IPS DF 6.9 (cell line): ENCODE data around the gene LRWD1.

Experiments
- DNase-seq: peaks from one replicate; pipeline ENCODE4 v3.0.0-alpha.2; 2013; ENCODE audit warnings: low read depth, low spot score
- H3K27ac ChIP-seq: one replicate; pipeline ENCODE4 v1.5.1; 2013; ENCODE audit warnings: low read length, control low read depth
- H3K27me3 ChIP-seq: 2 replicates; pipeline ENCODE4 v1.6.1; 2013; ENCODE audit warnings: mild to moderate bottlenecking, low read length; ENCODE audit not compliant: control insufficient read depth, insufficient read depth
- H3K36me3 ChIP-seq: 2 replicates; pipeline ENCODE4 v1.6.1; 2013; ENCODE audit warnings: low read length; ENCODE audit not compliant: control insufficient read depth, insufficient read depth
- H3K4me1 ChIP-seq: 2 replicates; pipeline ENCODE4 v1.6.1; 2013; ENCODE audit warnings: low read length; ENCODE audit not compliant: control insufficient read depth, insufficient read depth
- H3K4me3 ChIP-seq: 2 replicates; pipeline ENCODE4 v1.5.1; 2013; ENCODE audit warnings: mild to moderate bottlenecking, low read length
- H3K9me3 ChIP-seq: 2 replicates; pipeline ENCODE4 v1.6.1; 2013; ENCODE audit warnings: low read length, inconsistent platforms; ENCODE audit not compliant: control insufficient read depth, insufficient read depth
- WGBS: extraction: QIAGEN DNeasy Blood & Tissue Kit; methylation state at CpG from one replicate; pipeline ENCODE4 v1.1.7; 2013; ENCODE audit warnings: mixed read lengths, missing lambda C conversion rate; ENCODE audit not compliant: insufficient read length, insufficient coverage; 5-methylcytosine and 5-hydroxymethylcytosine counted together

The LRWD1 gene

DNA sequence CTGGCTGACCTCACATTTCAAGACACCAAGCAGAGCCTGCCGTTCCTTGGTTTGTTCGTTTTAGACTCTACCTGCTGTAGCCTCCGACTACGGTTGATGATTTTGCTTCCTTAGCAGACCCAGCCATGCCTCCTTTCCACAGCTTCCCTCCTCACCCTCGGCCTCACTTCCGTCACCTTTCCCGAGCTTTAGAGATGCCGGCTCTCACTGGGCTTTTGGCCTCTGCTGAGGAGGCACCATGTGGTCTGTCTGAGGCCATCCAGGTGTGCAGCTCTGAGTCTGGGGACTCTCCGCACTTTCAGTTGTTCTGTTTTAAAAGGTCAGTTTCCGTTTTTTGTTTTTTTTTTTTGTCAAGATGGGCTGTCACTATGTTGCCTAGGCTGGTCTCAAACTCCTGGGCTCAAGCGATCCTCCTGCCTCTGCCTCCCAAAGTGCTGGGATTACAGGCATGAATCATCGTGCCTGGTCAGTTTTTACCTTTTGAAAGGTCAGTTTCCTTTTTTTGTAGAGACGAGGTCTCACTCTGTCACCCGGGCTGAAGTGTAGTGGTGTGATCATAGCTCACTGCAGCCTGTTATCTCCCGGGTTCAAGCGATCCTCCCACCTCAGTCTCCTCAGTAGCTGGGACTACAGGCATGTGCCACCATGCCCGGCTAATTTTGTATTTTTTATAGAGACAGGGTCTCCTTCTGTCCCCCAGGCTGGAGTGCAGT lies 19.7 kb upstream of the LRWD1 start:
- peaks cover 6% of the 10 kb centered on the region; the same call in 1 of the 2 replicates for H3K36me3 ChIP-seq
- no CpG with 5 or more reads among the region's 17 CpGs for WGBS
- no peaks in the 10 kb centered on the region for H3K4me1 ChIP-seq
- no peak overlapping the region for H3K27ac ChIP-seq
- no peaks in the 10 kb centered on the region for H3K9me3 ChIP-seq
- DNase-seq: no peak
- no peaks in the 10 kb centered on the region for H3K27me3 ChIP-seq
- no peak overlapping the region for H3K4me3 ChIP-seq

DNA sequence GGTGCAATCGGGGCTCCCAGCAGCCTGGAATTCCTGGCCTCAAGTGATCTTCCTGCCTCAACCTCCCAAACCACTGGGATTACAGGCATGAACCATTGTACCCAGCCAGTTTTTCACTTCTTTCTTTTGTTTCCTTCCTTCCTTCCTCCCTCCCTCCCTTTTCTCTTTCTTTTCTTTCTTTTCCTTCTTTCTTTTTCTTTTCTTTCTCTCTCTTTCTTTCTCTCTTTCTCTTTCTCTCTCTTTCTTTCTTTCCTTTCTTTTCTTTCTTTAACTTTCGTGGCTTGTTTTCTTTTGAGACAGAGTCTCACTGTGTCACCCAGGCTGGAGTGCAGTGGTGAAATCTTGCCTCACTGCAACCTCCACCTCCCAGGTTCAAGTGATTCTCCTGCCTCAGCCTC lies 19.1 kb upstream of the LRWD1 start:
- no peak overlapping the region for H3K4me3 ChIP-seq
- no peaks in the 10 kb centered on the region for H3K4me1 ChIP-seq
- no peaks in the 10 kb centered on the region for H3K9me3 ChIP-seq
- WGBS: no CpG with 5 or more reads among the region's 2 CpGs
- DNase-seq: no peak
- H3K27ac ChIP-seq: no peak overlapping the region
- H3K27me3 ChIP-seq: no peaks in the 10 kb centered on the region
- peaks cover 6% of the 10 kb centered on the region; the same call in 1 of the 2 replicates for H3K36me3 ChIP-seq

DNA sequence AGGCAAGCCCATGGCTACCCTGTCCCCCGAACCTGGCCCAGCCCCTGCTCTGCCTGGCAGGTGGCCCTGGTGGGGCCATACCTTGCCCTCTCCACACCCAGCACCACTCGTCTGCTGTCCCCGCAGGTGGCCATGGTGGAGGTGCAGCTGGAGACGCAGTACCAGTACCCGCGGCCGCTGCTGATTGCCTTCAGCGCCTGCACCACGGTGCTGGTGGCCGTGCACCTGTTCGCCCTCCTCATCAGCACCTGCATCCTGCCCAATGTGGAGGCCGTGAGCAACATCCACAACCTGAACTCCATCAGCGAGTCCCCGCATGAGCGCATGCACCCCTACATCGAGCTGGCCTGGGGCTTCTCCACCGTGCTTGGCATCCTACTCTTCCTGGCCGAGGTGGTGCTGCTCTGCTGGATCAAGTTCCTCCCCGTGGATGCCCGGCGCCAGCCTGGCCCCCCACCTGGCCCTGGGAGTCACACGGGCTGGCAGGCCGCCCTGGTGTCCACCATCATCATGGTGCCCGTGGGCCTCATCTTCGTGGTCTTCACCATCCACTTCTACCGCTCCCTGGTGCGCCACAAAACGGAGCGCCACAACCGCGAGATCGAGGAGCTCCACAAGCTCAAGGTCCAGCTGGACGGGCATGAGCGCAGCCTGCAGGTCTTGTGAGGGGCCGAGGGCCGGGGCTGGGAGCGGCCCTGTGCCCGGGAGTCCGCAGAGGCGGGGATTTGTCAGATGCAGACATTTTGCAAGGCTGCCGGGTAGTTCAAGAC lies 18.2 kb upstream of the LRWD1 start:
- Histone ChIP-seq H3K36me3 (peaks cover 6% of the 10 kb centered on the region; the same call in 1 of the 2 replicates), H3K4me3 (no peak overlapping the region), H3K4me1 (no peaks in the 10 kb centered on the region), H3K9me3 (no peaks in the 10 kb centered on the region), H3K27ac (no peak overlapping the region), H3K27me3 (no peaks in the 10 kb centered on the region)
- no CpG with 5 or more reads among the region's 41 CpGs for WGBS
- DNase-seq: no peak

DNA sequence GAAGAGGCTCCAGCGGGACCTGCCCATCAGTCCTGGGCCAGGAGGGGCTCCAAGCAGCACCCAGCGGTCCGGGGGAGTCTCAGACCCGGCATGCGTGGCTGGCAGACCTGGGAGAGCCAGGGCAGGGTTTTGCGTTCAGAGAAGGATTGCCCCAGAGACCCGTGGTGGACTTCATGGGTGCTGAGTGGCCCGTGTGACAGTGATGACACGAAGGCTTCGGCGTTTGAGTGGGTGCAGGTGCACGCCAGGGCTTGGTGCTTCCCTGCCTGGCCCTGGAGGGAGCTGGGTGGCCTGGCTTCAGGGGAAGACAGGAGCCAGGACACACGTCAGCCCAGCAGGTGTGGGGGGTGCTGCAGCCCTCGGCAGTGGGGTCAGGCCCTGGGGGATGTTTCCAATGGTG lies 17.5 kb upstream of the LRWD1 start:
- Histone ChIP-seq H3K4me1 (no peaks in the 10 kb centered on the region; the same call in 1 of the 2 replicates), H3K36me3 (peaks cover 6% of the 10 kb centered on the region; the same call in 1 of the 2 replicates), H3K27ac (no peak overlapping the region), H3K9me3 (no peaks in the 10 kb centered on the region), H3K27me3 (no peaks in the 10 kb centered on the region), H3K4me3 (no peak overlapping the region)
- no CpG with 5 or more reads among the region's 14 CpGs for WGBS
- DNase-seq: no peak

DNA sequence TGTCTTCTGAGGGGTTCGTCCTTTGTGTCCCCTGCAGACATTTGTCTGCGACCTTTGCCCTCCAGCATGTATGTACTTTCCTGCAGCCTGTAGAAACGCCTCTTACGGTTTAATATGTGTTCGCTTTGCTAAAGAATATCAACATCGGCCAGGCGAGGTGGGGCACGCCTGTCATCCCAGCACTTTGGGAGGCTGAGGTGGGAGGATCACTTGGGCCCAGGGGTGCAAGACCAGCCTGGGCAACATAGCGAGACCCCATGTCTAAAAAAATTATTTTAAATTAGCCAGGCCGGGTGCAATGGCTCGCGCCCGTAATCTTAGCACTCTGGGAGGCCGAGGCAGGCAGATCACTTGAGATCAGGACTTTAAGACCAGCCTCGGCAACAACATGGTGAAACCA lies 15.6 kb upstream of the LRWD1 start:
- no peaks in the 10 kb centered on the region for H3K9me3 ChIP-seq
- no peak for DNase-seq
- WGBS: no CpG with 5 or more reads among the region's 15 CpGs
- H3K27ac ChIP-seq: no peak overlapping the region
- H3K36me3 ChIP-seq: peaks cover 6% of the 10 kb centered on the region; the same call in 1 of the 2 replicates
- H3K27me3 ChIP-seq: no peaks in the 10 kb centered on the region
- no peak overlapping the region for H3K4me3 ChIP-seq
- no peaks in the 10 kb centered on the region; the same call in 1 of the 2 replicates for H3K4me1 ChIP-seq

DNA sequence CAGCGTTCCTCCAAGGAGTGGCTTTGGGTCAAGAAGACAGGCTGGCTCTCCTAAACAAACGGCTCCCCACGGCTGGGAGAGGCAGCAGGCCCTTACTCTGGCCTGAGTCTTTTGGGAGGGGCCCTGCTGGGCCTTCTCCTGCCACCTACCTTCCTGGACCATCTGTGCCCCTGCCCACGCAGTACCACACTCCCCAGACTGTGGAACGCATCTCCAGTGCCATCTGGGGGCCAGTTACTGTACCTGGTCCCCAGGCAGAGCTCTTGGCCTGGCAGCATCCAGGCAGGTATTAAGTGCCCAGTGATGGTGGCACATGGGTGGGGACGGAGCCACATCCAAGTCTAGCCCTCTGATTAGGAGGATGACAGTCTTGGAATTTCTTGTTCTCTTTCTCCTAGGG lies 14.5 kb upstream of the LRWD1 start:
- H3K27ac ChIP-seq: no peak overlapping the region
- no peaks in the 10 kb centered on the region for H3K27me3 ChIP-seq
- H3K9me3 ChIP-seq: no peaks in the 10 kb centered on the region
- WGBS: no CpG with 5 or more reads among the region's 6 CpGs
- DNase-seq: no peak
- H3K4me3 ChIP-seq: no peak overlapping the region
- H3K36me3 ChIP-seq: peaks cover 6% of the 10 kb centered on the region; the same call in 1 of the 2 replicates
- no peaks in the 10 kb centered on the region; the same call in 1 of the 2 replicates for H3K4me1 ChIP-seq

DNA sequence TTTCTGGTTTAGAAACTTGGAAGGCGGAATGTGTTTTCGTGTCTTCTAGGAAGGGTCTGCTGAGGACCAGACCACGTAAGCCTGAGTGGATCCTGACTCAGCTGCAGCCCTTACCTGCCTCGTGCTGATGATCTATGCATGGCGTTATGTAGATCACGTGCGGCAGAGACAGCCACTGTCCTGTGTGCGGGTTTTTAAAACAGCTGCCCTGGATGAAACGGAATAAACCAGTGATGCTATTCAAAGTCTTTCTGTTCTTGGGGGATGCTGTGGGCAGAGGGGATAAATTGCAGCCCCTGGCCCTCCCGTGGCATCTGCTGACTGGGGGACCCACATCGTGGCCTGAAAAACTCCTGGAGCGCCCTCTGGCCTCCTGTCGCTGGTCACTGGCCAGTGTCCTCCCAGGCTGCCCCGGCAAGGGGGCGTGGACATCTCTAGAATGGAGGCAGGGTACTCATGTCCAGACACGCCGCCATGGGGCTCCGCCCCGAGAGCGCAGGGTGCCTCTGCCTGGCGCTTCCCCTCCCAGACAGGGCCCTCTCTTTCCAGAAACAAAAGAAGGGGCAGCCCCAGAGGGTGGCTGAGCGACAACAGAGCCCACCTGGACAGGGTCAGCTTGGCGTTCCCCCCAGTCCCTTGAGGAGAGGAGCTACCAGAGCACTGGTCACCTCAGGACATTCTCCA lies 13.3 kb upstream of the LRWD1 start:
- Histone ChIP-seq H3K4me1 (no peaks in the 10 kb centered on the region; the same call in 1 of the 2 replicates), H3K9me3 (no peaks in the 10 kb centered on the region), H3K27ac (no peak overlapping the region), H3K27me3 (no peaks in the 10 kb centered on the region), H3K36me3 (peaks cover 3% of the 10 kb centered on the region; the same call in 1 of the 2 replicates), H3K4me3 (no peak overlapping the region)
- DNase-seq: no peak
- no CpG with 5 or more reads among the region's 23 CpGs for WGBS

DNA sequence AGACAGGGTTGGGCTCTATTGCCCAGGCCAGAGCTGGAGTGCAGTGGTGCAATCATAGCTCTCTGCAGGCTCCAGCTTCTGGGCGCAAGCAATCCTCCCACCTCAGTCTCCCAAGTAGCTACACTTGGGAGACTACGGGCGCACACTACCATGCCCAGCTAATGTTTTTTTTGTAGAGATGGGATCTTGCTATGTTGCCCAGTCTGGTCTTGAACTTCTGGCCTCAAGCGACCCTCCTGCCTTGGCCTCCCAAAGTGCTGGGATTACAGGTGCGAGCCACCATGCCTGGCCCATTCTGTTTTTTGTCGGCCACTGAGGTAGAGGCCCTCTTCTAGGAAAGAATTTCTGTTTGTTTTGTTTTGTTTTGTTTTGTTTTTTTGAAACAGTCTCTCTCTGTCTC lies 12.3 kb upstream of the LRWD1 start:
- Histone ChIP-seq H3K27ac (no peak overlapping the region), H3K9me3 (no peaks in the 10 kb centered on the region), H3K4me3 (no peak overlapping the region), H3K4me1 (no peaks in the 10 kb centered on the region; the same call in 1 of the 2 replicates), H3K27me3 (no peaks in the 10 kb centered on the region), H3K36me3 (peaks cover 5% of the 10 kb centered on the region)
- no peak for DNase-seq
- no CpG with 5 or more reads among the region's 6 CpGs for WGBS

DNA sequence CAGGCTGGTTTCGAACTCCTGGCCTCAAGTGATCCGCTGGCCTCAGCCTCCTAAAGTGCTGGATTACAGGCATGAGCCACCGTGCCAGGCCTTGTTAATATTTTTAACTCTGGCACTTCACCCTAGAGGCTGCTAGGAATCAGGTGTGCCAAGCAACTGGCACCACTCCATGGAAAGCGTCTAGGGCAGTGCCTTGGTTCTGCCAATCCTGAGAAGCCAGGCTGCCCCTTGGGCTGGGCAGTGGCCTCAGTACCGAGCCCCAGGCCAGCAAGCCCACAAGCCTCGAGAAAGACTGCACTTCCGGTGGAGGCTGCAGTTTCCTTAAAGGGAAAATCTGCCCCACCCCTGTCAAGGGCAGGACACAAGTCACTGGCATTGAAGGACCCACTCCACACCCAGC lies 11.5 kb upstream of the LRWD1 start:
- Histone ChIP-seq H3K27me3 (no peaks in the 10 kb centered on the region), H3K36me3 (peaks cover 11% of the 10 kb centered on the region), H3K9me3 (no peaks in the 10 kb centered on the region), H3K27ac (no peak overlapping the region), H3K4me3 (no peak overlapping the region), H3K4me1 (no peaks in the 10 kb centered on the region; the same call in 1 of the 2 replicates)
- no peak for DNase-seq
- no CpG with 5 or more reads among the region's 7 CpGs for WGBS

DNA sequence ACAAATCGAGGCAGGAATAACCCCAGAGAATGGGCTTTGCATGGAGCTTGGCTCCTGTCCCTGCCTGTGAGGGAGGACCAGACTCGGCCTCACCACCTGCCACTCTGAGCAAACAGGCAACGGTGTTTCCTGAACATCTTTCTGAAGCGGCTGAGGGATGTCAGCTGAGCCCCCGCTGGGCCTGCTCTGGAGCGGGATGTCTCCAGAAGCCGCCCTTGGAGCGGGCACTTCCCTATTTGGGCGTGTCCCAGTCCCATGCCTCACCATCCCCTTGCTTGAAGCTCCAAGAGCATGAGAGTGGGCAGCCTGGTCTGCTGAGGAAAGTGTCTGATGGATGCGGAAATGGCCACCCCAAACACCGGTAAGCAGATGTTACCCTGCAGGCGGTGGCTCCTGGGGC lies 10.3 kb upstream of the LRWD1 start:
- Histone ChIP-seq H3K27ac (no peak overlapping the region), H3K27me3 (no peaks in the 10 kb centered on the region), H3K4me1 (no peaks in the 10 kb centered on the region; the same call in 1 of the 2 replicates), H3K9me3 (no peaks in the 10 kb centered on the region), H3K4me3 (no peak overlapping the region), H3K36me3 (peaks cover 15% of the 10 kb centered on the region)
- no CpG with 5 or more reads among the region's 12 CpGs for WGBS
- DNase-seq: no peak
